A549 (cell line): ENCODE measurements around the gene GAL3ST2.

Experiments used
- BHLHE40 ChIP-seq: IDR thresholded peaks from 2 replicates; pipeline ENCODE4 v1.6.1; 2012; ENCODE audit warnings: low read depth, low read length, inconsistent platforms
- CHD2 ChIP-seq: fragments of 150-350 bp; IDR thresholded peaks from 2 replicates; pipeline ENCODE4 v1.6.1; 2014; ENCODE audit warnings: low read length; ENCODE audit not compliant: partially characterized antibody
- CHD4 ChIP-seq: fragments of 200-600 bp; sonication (generic); IDR thresholded peaks from 2 replicates; pipeline ENCODE4 v1.6.1; 2016; ENCODE audit warnings: antibody characterized with exemption, mild to moderate bottlenecking, borderline replicate concordance
- CTCF ChIP-seq: fragments of >200 bp; sonication (Bioruptor Twin); formaldehyde crosslinking; IDR thresholded peaks from 3 replicates; pipeline ENCODE4 v1.5.1; 2016
- EP300 ChIP-seq, 2 experiments: fragments of >200 bp; sonication (Bioruptor Twin); formaldehyde crosslinking; IDR thresholded peaks; 2 replicates in 1 of 2; 3 replicates in 1 of 2; pipeline ENCODE4 v1.6.1; 2016 to 2017
- FOSB ChIP-seq: fragments of 250-450 bp; sonication (Bioruptor Pico); IDR thresholded peaks from 2 replicates; pipeline ENCODE4 v1.5.0; 2020; ENCODE audit warnings: mild to moderate bottlenecking, moderate library complexity
- HDAC2 ChIP-seq: fragments of 200-600 bp; sonication (generic); IDR thresholded peaks from 2 replicates; pipeline ENCODE4 v1.6.1; 2016
- POLR2A ChIP-seq: IDR thresholded peaks from 2 replicates; pipeline ENCODE4 v1.6.1; 2012; ENCODE audit warnings: mild to moderate bottlenecking, low read length
- RAD21 ChIP-seq, 2 experiments: fragments of >200 bp in 1 of 2; sonication (Bioruptor Twin) in 1 of 2; formaldehyde crosslinking in 1 of 2; IDR thresholded peaks in 1 of 2; conservative IDR thresholded peaks in 1 of 2; 2 replicates in 1 of 2; 3 replicates in 1 of 2; pipeline ENCODE4 v1.6.1; 2012 to 2018; ENCODE audit warnings: inconsistent platforms in 1 of 2
- TP53 ChIP-seq: fragments of 250-450 bp; sonication (Bioruptor Pico); IDR thresholded peaks from 2 replicates; pipeline ENCODE4 v1.5.0; 2021; ENCODE audit warnings: mild to moderate bottlenecking, moderate library complexity
- USF2 ChIP-seq: fragments of 450-650 bp; IDR thresholded peaks from 2 replicates; pipeline ENCODE4 v1.6.1; 2014; ENCODE audit warnings: antibody characterized with exemption

DNA sequence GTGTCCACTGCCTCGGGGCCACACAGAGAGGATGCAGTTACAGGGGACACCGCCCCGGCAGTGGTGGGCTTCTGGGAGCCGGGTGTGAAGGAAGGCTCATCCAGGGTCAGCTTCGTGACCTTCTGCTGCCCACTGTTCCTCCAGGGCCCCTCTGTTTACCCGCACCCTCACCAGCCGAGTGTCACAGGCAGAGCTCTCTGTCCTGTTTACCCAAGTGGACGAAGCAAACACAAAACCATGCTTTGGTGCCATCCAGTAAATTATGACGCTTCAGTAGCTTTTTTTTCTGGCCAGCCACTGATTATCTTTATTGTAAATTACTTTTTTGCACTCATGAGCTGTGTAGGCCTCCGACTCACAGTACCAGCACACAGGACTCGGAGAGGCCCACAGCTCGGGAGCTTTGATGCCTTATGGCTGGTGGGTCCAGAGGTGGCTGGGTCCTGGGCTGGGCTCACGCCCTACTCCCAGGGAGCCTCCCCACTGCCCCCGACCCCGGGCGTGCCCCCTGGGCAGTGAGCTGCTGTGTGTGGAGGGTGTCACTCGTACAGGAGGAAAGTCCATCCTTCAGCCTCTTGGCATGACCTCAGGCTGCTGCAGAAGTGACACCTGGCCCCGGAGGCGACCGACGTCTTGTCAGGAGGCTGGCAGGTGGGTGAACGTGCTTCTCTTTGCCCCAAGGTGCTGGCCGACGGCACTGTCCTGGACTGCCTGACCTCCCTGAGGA lies 32.4 kb upstream of the GAL3ST2 start:
- no peak for TF ChIP-seq RAD21 (conservative IDR thresholded peaks at IDR 0.05 in 1 of 2, IDR thresholded peaks at IDR 0.05 in 1 of 2)
- TF ChIP-seq FOSB (CRISPR knock-in tag): no peak
- TF ChIP-seq CTCF: no peak
- no peak for TF ChIP-seq EP300 (IDR thresholded peaks at IDR 0.05)
- TF ChIP-seq CHD2: no peak
- TF ChIP-seq CHD4: no peak
- TF ChIP-seq TP53 (CRISPR knock-in tag): no peak
- TF ChIP-seq POLR2A: no peak
- TF ChIP-seq HDAC2: no peak
- no peak for TF ChIP-seq BHLHE40
- no peak for TF ChIP-seq USF2
